ENCODE results near the gene BIRC2. TPM values are rescaled to one million over a fixed set of nuclear protein-coding genes. Genes with fewer than 3 reads are reported as not detected.

Gene BIRC2
- total and polyA plus RNA-seq, 10 of the 15 experiments (the other 5 are each of a cell fraction or from before 2014, with no cell fraction given) = 13.8 to 75.8 (median 26.5) TPM

- Histone ChIP-seq H3K4me2 (ENCODE audit: control insufficient read depth, insufficient read depth) (no peak overlapping the region), H3K79me2 (ENCODE audit: control insufficient read depth, insufficient read depth, low read length) (no peaks in the 10 kb centered on the region; the same call in 1 of the 2 replicates), H3K9ac (ENCODE audit: control insufficient read depth, insufficient read depth, low read length) (no peak overlapping the region), H3K27me3 (replicated peaks in 1 of 2; ENCODE audit: control insufficient read depth in 2 of 2, insufficient read depth in 2 of 2, low read length in 1 of 2) (no peaks in the 10 kb centered on the region), H3K4me3 (no peak overlapping the region), H4K20me1 (ENCODE audit: control insufficient read depth, insufficient read depth) (no peaks in the 10 kb centered on the region), H3K27ac (ENCODE audit: control insufficient read depth, insufficient read depth) (no peak overlapping the region), H3K4me1 (ENCODE audit: control insufficient read depth, insufficient read depth, low read length) (no peaks in the 10 kb centered on the region; the same call in 1 of the 2 replicates), H3K36me3 (ENCODE audit: control insufficient read depth in 2 of 2, insufficient read depth in 2 of 2, low read length in 1 of 2) (peaks cover 5 to 19% of the 10 kb centered on the region in 2 experiments; a peak in 3 of 4 replicates), H2AFZ (ENCODE audit: control insufficient read depth, low read depth, low read length) (no peak overlapping the region), H3K9me3 (replicated peaks; ENCODE audit: control insufficient read depth, insufficient read depth, low read length) (peaks cover 5% of the 10 kb centered on the region; the same call in 2 of the 3 replicates)
- peak; percentile 93 for ATAC-seq
- POLR2A ChIA-PET = interaction anchor here (1.3 to 2.0 kb wide), 6 partner anchors 9 to 223 kb away, joined by 3 to 8 read pairs (median 6); no protein-coding TSS in a partner anchor
- SMC1A ChIA-PET (ENCODE audit: uncharacterized antibody, unreplicated experiment) = interaction anchor here (0.6 to 13.6 kb wide), 54 partner anchors 9 to 275 kb away, joined by 3 to 168 read pairs (median 5); partner anchors contain the start of genes BIRC2 and TMEM123
- CTCF ChIA-PET = interaction anchor here (0.6 to 10.9 kb wide), 67 partner anchors 8 to 275 kb away, joined by 3 to 172 read pairs (median 6); no protein-coding TSS in a partner anchor
- 56% methylated on average over 12 of the region's 12 CpGs for WGBS (ENCODE audit: insufficient coverage, insufficient replicate concordance, low lambda C conversion rate, missing lambda C conversion rate)
- RAD21 ChIA-PET (ENCODE audit: unreplicated experiment) = interaction anchor here (0.7 to 6.7 kb wide), 48 partner anchors 9 to 276 kb away, joined by 3 to 112 read pairs (median 5); no protein-coding TSS in a partner anchor
- intact Hi-C loops (cut with micrococcal nuclease; ENCODE audit: unreplicated experiment) (loop anchor here (1.0 to 2.0 kb wide), 5 partner anchors 48 to 276 kb away; no protein-coding TSS in a partner anchor), in situ Hi-C loops (cut with MboI) (loop anchor here (25.0 kb wide), 1 partner anchor 96 kb away; no protein-coding TSS in a partner anchor)
- TF ChIP-seq RAD21 (IDR thresholded peaks at IDR 0.05; ENCODE audit: insufficient read depth, low read depth, low read length) = peak; percentile 76
- TF ChIP-seq POLR2AphosphoS2 (IDR thresholded peaks at IDR 0.05; ENCODE audit: low read depth, low read length) = 0 out of 2 replicates have a peak, but pooled peaks have one; percentile 14
- TF ChIP-seq YY1 (IDR thresholded peaks at IDR 0.05; ENCODE audit: low read depth, low read length) = peak; percentile 76
- TF ChIP-seq SMAD5 (IDR thresholded peaks at IDR 0.05; ENCODE audit: low read depth) = no peak
- TF ChIP-seq LARP7 (IDR thresholded peaks at IDR 0.05) = no peak
- no peak for TF ChIP-seq ZSCAN29 (IDR thresholded peaks at IDR 0.05)
- no peak for TF ChIP-seq CREM (IDR thresholded peaks at IDR 0.05; ENCODE audit: low read depth)
- TF ChIP-seq HDGF (IDR thresholded peaks at IDR 0.05) = 0 out of 2 replicates have a peak, but pooled peaks have one; percentile 29
- TF ChIP-seq PAX5 (IDR thresholded peaks at IDR 0.05; ENCODE audit: borderline replicate concordance, low read depth, low read length) = 0 out of 2 replicates have a peak, but pooled peaks have one; percentile 24
- TF ChIP-seq SMARCA5 (IDR thresholded peaks at IDR 0.05) = peak; percentile 57; the same call in 1 of the 2 replicates
- peak; percentile 82 to 91 (median 89) for TF ChIP-seq CTCF (IDR thresholded peaks at IDR 0.05 in 2 of 3, conservative IDR thresholded peaks at IDR 0.05 in 1 of 3; ENCODE audit: control insufficient read depth in 2 of 3, extremely low read depth in 1 of 3, insufficient read depth in 1 of 3, low read depth in 3 of 3, low read length in 3 of 3)
- TF ChIP-seq SMC3 (IDR thresholded peaks at IDR 0.05; ENCODE audit: borderline replicate concordance, low read length) = peak; percentile 90
- TF ChIP-seq NR2F1 (conservative IDR thresholded peaks at IDR 0.05) = 0 out of 2 replicates have a peak, but pooled peaks have one; percentile 28
- peak; percentile 22 for TF ChIP-seq SKIL (IDR thresholded peaks at IDR 0.05; ENCODE audit: low read depth, poor library complexity, severe bottlenecking)
- BruUV-seq (replicated peaks) = no TSS peak
- FAIRE-seq = no peak
- no peak for DNase-seq (ENCODE audit: low read depth, low spot score)
Measured at GRCh38 chr11:102390667-102391465, 43.9 kb downstream of the BIRC2 start.

All from GM12878 (cell line).